Subcutaneous abdominal adipose tissue (tissue), 5 donors: Measurements from ENCODE around the gene LRBA.

Experiments
- H3K27ac ChIP-seq: one replicate; pipeline ENCODE4 v1.7.0; 2013; ENCODE audit warnings: low read depth, mild to moderate bottlenecking, inconsistent platforms, low read length, moderate library complexity
- H3K27me3 ChIP-seq, 5 donors: one replicate each; pipeline ENCODE4 v1.7.0; 2013; ENCODE audit warnings: low read length in 5 of 5, inconsistent platforms in 1 of 5; ENCODE audit not compliant: control insufficient read depth in 5 of 5, insufficient read depth in 4 of 5
- H3K36me3 ChIP-seq, 5 donors: one replicate each; pipeline ENCODE4 v1.7.0; 2013; ENCODE audit warnings: low read length in 5 of 5; ENCODE audit not compliant: control insufficient read depth in 5 of 5, insufficient read depth in 5 of 5
- H3K4me1 ChIP-seq, 5 donors: one replicate each; pipeline ENCODE4 v1.7.0; 2013; ENCODE audit warnings: low read length in 5 of 5, mild to moderate bottlenecking in 3 of 5, moderate library complexity in 1 of 5; ENCODE audit not compliant: control insufficient read depth in 5 of 5, insufficient read depth in 5 of 5
- H3K4me3 ChIP-seq, 5 donors: one replicate each; pipeline ENCODE4 v1.7.0; 2013; ENCODE audit warnings: low read length in 5 of 5, low read depth in 1 of 5
- H3K9ac ChIP-seq, 5 donors: one replicate each; pipeline ENCODE4 v1.7.0; 2013; ENCODE audit warnings: low read length in 5 of 5, mild to moderate bottlenecking in 4 of 5, moderate library complexity in 3 of 5
- H3K9me3 ChIP-seq, 5 donors: one replicate each; pipeline ENCODE4 v1.7.0; 2013; ENCODE audit warnings: low read length in 5 of 5; ENCODE audit not compliant: control insufficient read depth in 5 of 5
- donor health status: healthy.
- donor health status: healthy.
- donor health status: healthy.
- donor health status: healthy.
- donor health status: healthy.

LRBA gene

DNA sequence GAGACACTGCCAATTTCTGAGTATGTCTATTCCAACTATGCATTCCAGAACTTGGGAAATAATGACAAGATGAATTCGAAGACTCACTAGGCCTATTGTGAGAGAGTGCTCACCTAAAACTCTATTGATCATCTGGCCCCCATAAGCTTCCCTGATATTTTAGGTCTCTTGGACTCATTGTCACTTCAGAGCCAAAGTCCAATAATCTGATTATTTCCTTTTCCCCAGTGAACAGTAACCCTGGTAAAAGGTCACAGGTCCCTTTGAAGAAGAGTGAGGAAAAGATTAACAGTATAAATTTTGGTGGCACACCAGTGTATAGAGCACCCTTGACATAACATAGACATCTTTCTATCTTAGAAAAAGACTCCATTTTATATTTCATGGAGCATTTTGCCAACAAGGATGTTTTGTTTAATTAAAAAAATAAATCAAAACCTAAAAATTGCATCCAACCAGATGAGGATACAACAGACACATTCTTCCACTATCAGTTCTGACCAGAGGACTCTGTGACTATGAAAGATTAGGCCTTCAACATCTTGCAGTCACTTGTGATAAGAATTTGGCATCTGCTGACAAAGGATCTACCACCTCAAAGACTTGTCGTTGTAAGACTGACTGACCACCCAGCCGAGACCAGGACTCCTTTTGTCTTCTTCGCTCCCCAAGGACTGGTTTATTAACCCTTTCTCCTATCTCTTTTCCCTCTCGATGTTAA lies 241.2 kb downstream of the LRBA start:
- peaks cover 0 to 5% (median 4%) of the 10 kb centered on the region in 5 donors for H3K36me3 ChIP-seq
- no peak overlapping the region for H3K9ac ChIP-seq
- no peak overlapping the region for H3K27ac ChIP-seq
- H3K4me1 ChIP-seq, result peaks cover 0 to 4% (median 0%) of the 10 kb centered on the region in 5 donors
- H3K9me3 ChIP-seq, result no peaks in the 10 kb centered on the region
- H3K27me3 ChIP-seq, result no peaks in the 10 kb centered on the region
- no peak overlapping the region for H3K4me3 ChIP-seq

DNA sequence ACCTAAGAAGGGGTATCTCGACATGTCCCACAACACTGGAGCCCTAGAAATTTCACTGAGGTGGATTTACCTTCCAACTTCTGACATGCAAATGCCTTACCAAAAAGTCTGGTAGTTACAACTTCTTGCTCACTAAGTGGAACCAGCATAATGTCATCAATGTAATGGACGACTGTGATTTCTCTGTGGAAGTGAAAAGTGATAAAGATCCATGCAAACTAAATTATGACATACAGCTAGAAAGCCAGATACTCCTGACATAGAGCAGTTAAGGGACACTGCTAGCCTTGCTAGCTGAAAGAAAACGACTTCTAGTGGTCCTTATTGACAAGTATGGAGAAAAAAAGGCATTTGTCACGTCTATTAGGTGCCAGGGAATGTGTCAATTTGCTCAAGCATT lies 242.1 kb downstream of the LRBA start:
- H3K4me1 ChIP-seq, result peaks cover 0 to 3% (median 0%) of the 10 kb centered on the region in 5 donors
- H3K36me3 ChIP-seq, result peaks cover 0 to 5% (median 4%) of the 10 kb centered on the region in 5 donors
- no peaks in the 10 kb centered on the region for H3K27me3 ChIP-seq
- H3K9me3 ChIP-seq, result no peaks in the 10 kb centered on the region
- H3K4me3 ChIP-seq, result no peak overlapping the region
- H3K27ac ChIP-seq, result no peak overlapping the region
- H3K9ac ChIP-seq, result no peak overlapping the region

DNA sequence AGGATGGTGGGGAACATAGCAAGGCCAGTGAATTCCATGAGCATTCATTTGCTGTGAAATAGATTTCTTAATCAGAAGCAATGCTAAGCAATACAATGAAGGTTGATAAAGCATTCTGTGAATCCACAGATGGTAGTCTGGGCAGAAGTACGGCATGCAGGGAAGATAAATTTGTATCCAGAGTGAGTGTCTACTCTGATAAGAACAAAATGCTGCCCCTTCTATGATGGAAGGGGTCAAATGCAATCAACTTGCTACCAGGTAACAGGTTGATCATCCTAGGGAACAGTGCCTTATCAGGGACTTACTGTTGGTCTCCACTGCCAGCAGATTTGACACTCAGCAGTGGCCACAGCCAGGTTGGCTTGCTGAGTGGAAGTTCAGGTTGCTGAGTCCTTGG lies 243.7 kb downstream of the LRBA start:
- H3K27ac ChIP-seq, result no peak overlapping the region
- H3K36me3 ChIP-seq, result peaks cover 0 to 5% (median 4%) of the 10 kb centered on the region in 5 donors
- no peaks in the 10 kb centered on the region for H3K27me3 ChIP-seq
- no peak overlapping the region for H3K4me3 ChIP-seq
- H3K9ac ChIP-seq, result no peak overlapping the region
- H3K9me3 ChIP-seq, result no peaks in the 10 kb centered on the region
- H3K4me1 ChIP-seq, result peaks cover 0 to 3% (median 0%) of the 10 kb centered on the region in 5 donors

DNA sequence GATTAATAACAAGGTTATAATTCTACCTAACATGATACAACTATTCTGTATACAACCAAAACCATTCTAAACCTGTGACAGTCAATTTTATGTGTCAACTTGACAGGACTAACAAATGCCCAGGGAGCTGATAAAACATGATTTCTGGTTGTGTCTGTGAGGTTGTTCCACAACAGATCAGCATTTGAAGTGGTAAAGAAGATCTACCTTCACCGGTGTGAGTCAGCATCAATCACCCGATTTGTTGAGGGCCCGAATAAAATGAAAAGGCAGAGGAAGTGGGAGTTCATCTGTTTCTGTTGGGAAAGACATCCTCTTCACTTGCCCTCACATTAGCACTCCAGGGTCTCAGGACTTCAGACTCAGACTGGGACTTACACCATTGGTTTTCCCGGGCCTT lies 245.2 kb downstream of the LRBA start:
- peaks cover 0 to 3% (median 0%) of the 10 kb centered on the region in 5 donors for H3K4me1 ChIP-seq
- no peak overlapping the region for H3K27ac ChIP-seq
- peaks cover 0 to 5% (median 4%) of the 10 kb centered on the region in 5 donors for H3K36me3 ChIP-seq
- H3K9me3 ChIP-seq, result no peaks in the 10 kb centered on the region
- H3K27me3 ChIP-seq, result no peaks in the 10 kb centered on the region
- no peak overlapping the region for H3K9ac ChIP-seq
- H3K4me3 ChIP-seq, result no peak overlapping the region

DNA sequence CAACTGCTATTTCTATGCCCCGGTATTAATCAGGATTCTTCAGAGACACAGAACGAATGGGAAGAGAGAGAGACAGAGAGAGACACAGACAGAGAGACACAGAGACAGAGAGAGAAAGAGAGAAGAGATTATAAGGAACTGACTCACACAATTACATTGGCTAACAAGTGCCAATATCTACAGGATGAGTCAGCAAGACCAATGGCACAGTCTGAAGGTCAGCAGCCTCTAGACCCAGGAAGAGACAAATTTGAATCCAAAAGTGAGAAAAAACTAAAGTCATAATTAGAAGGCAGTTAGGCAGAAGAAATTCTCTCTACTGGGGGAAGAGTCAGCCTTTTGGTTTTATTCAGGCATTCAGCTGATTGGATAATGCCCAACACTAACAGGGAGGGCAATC lies 245.8 kb downstream of the LRBA start:
- H3K27ac ChIP-seq, result no peak overlapping the region
- H3K9ac ChIP-seq, result no peak overlapping the region

DNA sequence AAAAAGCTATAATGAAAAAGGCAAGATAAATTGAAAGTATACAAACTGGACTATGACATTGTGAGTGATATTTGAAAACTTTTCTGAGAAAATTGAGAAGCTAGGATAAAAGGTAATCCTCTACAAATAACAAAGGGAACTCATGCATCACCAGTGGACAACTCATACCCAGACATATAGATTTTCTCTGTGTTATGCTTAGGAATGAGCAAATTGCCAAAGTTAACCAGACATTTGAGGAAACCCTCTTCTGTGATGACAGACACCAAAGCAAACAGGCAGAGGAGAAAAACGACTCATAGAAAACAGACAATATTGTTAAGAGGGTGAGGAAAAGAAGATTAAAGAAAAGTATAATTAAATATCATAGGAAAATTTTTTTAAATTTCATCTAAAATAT lies 246.6 kb downstream of the LRBA start:
- H3K4me3 ChIP-seq, result no peak overlapping the region
- peaks cover 0 to 8% (median 5%) of the 10 kb centered on the region in 5 donors for H3K36me3 ChIP-seq
- no peaks in the 10 kb centered on the region for H3K9me3 ChIP-seq
- H3K9ac ChIP-seq, result no peak overlapping the region
- H3K27me3 ChIP-seq, result no peaks in the 10 kb centered on the region
- no peak overlapping the region for H3K27ac ChIP-seq
- peaks cover 0 to 3% (median 0%) of the 10 kb centered on the region in 5 donors for H3K4me1 ChIP-seq

More for the DNA sequence above, 245.8 kb downstream of the LRBA start:
- Histone ChIP-seq H3K27me3 (no peaks in the 10 kb centered on the region), H3K36me3 (peaks cover 0 to 5% (median 4%) of the 10 kb centered on the region in 5 donors), H3K4me1 (peaks cover 0 to 3% (median 0%) of the 10 kb centered on the region in 5 donors), H3K9me3 (no peaks in the 10 kb centered on the region), H3K4me3 (no peak overlapping the region)

DNA sequence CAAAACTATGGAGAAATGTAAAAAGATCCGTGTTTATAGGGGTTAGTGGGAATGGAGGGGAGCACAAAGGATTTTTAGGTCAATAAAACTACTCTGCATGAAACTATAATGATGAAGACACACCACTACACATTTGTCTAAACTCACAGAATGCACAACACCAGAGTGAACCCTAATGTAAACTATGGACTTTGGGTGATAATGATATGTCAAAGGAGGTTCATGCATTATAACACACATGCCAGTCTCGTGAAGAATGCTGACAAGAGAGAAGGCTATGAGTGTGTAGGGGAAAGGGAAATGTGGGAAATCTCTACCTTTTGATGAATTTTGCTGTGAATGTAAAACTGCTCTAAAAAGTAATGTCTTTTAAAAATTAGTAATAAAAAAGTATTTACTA lies 249.9 kb downstream of the LRBA start:
- no peak overlapping the region for H3K27ac ChIP-seq
- no peak overlapping the region for H3K4me3 ChIP-seq
- no peak overlapping the region for H3K9ac ChIP-seq

DNA sequence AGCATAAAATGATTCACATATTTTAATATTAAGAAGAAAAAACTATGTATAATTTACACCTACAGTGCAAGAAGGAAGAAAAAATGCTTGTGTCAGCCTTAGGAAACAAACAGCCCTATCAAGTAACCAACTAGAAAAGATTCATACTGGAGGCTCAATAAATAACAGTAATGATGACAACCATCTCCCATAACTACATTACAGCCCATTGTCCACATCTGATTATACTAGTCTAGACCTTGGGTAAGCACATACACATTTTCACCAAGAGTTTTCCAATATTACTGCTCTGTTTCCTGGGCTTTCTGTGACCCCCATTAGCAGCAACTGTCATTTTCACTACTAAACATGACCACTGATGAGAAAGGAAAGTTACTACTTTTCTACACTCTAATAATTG lies 263.4 kb downstream of the LRBA start:
- Histone ChIP-seq H3K4me1 (no peaks in the 10 kb centered on the region), H3K36me3 (peaks cover 0 to 3% (median 0%) of the 10 kb centered on the region in 5 donors), H3K27me3 (no peaks in the 10 kb centered on the region), H3K4me3 (no peak overlapping the region), H3K27ac (no peak overlapping the region), H3K9me3 (no peaks in the 10 kb centered on the region), H3K9ac (no peak overlapping the region)

More for the DNA sequence above, 249.9 kb downstream of the LRBA start:
- no peaks in the 10 kb centered on the region for H3K27me3 ChIP-seq
- peaks cover 0 to 3% (median 0%) of the 10 kb centered on the region in 5 donors for H3K4me1 ChIP-seq
- H3K9me3 ChIP-seq, result no peaks in the 10 kb centered on the region
- H3K36me3 ChIP-seq, result peaks cover 0 to 6% (median 0%) of the 10 kb centered on the region in 5 donors

DNA sequence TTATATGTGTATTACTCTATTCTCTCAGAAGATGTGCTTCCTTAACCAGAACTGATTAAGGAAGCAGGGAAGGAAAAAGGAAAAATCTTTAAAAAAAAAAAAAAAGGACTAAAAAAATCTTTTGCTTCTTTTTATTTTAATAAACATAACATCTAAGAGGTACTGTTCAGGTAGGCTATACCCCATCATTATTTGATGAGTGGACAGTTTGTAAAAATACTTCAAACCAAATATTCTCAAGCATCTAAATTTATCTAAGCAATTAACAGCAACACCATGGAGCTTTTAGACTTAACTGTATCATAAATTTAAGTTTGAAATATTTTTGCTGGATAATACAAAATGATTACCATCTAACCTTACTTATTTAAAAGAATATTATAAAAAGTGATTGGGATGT lies 264.3 kb downstream of the LRBA start:
- H3K4me3 ChIP-seq, result no peak overlapping the region
- H3K27me3 ChIP-seq, result no peaks in the 10 kb centered on the region
- no peaks in the 10 kb centered on the region for H3K9me3 ChIP-seq
- H3K4me1 ChIP-seq, result no peaks in the 10 kb centered on the region
- H3K9ac ChIP-seq, result no peak overlapping the region
- H3K36me3 ChIP-seq, result peaks cover 0 to 3% (median 0%) of the 10 kb centered on the region in 5 donors
- H3K27ac ChIP-seq, result no peak overlapping the region

DNA sequence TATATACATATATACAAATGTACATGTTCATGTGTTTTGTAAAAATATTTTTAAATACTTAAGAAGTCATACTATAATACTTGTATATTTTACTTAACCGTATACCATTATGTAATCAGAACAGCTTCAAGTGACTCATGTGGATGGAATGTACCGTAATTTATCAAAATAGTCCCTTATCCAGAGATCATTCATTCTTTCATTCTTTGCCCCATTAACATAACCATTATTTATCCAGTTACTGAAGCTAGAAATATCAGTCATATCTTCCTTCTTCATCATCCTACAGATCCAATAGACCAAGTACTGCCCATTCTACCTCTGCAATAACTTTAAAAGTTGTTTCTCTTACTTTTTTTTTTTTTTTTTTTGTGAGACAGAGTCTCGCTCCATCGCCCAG lies 268.9 kb downstream of the LRBA start:
- Histone ChIP-seq H3K9me3 (no peaks in the 10 kb centered on the region), H3K4me1 (peaks cover 0 to 3% (median 0%) of the 10 kb centered on the region in 5 donors), H3K27me3 (no peaks in the 10 kb centered on the region), H3K36me3 (peaks cover 0 to 3% (median 0%) of the 10 kb centered on the region in 5 donors), H3K27ac (no peak overlapping the region), H3K9ac (no peak overlapping the region), H3K4me3 (no peak overlapping the region)
